NCI-H345 (cell line): ENCODE measurements around the gene PLA2G2D.

ENCODE experiments used
- DNase-seq: peaks from one replicate; lab custom pipeline; 2025; lab: John Stamatoyannopoulos, UW

The PLA2G2D gene

GRCh38 chr1:20119347-20119746 is at the start of gene PLA2G2D:
PLA2G2D (minus strand) TSS chr1:20119536; CDS start chr1:20119498, 38 bp downstream.
- no peak for DNase-seq

DNA sequence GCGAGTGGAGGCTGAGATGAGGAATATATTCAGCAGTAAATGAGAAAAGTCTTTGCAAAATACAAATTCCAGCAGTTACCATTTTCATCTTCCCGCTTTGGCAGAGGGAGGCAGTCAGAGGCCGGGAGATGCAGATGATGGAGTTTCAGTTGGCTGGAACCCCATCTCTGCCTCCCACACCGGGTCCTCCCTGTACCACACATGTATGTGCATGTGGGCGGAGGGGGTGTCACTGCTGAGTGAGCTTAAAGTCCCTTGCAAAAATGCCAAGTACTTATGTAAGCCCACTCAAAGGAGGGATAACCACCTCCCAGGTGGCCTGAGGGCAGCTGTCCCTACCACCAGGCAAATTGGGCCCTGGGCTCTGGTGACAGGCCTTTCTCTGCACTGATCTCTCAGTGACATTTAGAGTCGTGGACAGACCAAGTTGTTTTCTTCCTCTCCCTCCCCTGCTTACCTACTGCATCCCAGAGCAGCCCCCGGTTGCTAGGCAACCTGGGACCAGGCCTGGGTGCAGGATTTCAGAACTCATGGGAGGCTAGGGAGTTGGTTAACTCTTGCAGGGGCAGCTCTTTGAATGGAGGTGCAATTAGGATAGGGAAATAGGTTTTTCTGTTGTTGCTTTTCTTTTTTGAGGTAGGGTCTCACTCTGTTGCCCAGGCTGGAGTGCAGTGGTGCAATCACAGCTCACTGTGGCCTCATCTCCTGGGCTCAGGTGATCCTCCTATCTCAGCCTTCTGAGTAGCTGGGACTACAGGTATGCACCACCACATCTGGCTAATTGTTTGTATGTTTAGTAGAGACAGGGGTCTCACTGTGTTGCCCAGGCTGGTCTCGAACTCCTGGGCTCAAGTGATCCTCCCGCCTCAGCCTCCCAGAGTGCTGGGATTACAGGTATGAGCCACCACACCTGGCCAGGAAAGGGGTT is 49.5 kb upstream of the PLA2G2D start:
- DNase-seq, result no peak

DNA sequence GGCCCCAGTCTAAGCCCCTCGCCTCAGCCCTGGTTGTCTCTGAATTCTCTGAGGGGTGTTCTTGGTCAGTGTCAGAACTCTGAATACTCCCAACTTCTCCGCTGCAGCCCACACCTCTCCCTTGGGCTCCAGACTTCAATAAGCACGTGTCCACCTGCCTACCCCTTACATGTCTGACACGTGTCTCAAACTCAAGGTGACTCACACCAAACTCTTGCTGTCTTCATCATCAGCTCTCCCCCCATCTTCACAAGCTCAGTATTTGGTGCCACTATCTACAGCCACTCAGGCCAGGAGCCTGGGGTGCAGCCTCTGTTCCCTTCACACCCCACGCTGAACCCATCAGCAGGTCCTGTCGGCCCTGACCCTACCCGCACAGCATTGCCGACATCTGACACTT is 47.8 kb upstream of the PLA2G2D start:
- DNase-seq, result no peak

DNA sequence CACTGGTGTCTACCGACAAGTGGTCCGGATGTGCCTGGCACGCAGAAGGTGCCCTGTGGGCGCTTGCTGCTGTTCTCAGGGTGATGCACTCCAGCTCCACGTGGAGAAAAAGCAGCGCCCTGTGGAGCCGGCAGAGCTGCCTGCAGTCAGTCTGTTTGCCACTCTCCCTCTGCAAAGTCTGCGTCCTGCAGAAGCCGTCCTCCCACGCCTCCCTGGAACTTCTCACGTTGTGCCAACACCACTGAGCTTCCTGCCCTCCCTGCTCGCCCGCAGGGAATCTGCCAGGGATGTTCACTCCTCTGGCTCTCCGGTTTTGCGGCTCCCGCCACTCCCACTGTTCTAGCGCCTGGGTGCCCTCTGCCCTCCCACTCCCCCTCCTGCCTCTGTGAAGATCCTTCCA is 46.7 kb upstream of the PLA2G2D start:
- no peak for DNase-seq

DNA sequence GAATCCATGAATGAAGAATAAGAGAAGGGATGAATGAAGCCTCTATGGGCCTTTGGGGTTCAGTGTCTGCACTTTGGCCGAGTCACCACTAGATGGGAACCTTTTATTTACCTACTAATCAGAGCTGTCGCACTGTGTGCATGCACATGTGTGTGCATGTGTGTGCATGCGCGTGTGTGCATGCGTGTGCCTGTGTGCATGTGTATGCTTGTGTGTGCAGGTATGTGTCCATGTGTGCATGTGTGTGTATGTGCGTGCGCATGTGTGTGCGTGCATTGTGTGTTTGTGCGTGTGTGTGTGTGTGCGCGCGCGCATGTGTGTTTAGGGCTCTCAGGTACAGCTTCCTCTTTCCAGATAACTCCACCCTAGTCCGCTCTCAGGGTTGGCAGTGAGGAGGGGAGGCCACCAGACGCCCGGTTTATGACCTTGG is 46.2 kb upstream of the PLA2G2D start:
- no peak for DNase-seq

DNA sequence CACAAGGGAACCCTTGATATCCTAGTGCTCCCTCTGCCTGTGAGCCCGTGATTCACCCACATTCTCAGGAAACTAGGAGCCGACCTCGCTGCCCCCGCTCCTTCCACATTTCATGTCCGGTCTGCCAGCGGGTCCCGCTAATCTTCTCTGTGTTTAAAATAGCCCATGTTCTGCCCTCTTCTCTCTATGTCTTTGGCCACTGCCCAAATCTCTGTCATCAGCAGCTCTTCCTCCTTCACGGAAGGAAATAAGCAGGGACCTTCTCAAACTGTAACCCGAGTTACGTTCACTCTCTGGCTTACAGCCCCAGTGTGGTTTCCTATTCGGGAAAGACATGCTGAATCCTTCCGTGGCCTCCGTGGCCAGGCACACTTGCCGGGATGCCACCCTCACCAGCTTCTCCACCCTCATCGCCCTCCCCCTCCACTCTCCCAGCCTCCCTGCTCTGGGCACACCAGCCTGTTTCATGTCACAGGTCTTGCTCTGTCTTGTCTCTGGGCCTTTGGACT is 45.4 kb upstream of the PLA2G2D start:
- DNase-seq, result no peak

GRCh38 chr1:20160034-20160433 is 40.7 kb upstream of the PLA2G2D start:
- DNase-seq, result no peak

GRCh38 chr1:20158358-20159070 is 39.2 kb upstream of the PLA2G2D start:
- DNase-seq, result no peak

GRCh38 chr1:20154301-20154831 is 35.0 kb upstream of the PLA2G2D start:
- DNase-seq, result no peak

GRCh38 chr1:20153000-20153418 is 33.7 kb upstream of the PLA2G2D start:
- DNase-seq, result no peak

DNA sequence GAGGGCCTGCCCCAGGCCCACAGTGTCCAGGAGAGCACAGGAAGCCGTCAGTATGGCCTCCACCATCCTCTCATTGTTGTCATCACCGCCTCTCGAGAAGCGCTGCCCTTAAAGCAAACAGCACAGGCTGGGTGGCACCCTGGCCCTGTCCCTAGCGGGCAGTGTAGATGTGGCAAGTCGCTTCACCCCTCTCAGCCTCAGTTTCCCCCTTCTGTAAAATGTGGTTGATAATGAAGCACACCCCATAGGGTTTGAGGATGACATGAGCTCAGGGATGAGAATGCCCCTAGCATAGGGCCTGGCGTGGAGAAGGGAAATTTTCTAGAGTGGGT is 33.2 kb upstream of the PLA2G2D start:
- DNase-seq, result no peak

- peak; percentile 77 for DNase-seq
Measured at GRCh38 chr1:20151906-20152598, 32.7 kb upstream of the PLA2G2D start.

- DNase-seq, result no peak
Measured at GRCh38 chr1:20150969-20151368, 31.6 kb upstream of the PLA2G2D start.

- no peak for DNase-seq
Measured at GRCh38 chr1:20150326-20150705, 31.0 kb upstream of the PLA2G2D start.

GRCh38 chr1:20149601-20150325 is 30.4 kb upstream of the PLA2G2D start:
- DNase-seq, result no peak

DNA sequence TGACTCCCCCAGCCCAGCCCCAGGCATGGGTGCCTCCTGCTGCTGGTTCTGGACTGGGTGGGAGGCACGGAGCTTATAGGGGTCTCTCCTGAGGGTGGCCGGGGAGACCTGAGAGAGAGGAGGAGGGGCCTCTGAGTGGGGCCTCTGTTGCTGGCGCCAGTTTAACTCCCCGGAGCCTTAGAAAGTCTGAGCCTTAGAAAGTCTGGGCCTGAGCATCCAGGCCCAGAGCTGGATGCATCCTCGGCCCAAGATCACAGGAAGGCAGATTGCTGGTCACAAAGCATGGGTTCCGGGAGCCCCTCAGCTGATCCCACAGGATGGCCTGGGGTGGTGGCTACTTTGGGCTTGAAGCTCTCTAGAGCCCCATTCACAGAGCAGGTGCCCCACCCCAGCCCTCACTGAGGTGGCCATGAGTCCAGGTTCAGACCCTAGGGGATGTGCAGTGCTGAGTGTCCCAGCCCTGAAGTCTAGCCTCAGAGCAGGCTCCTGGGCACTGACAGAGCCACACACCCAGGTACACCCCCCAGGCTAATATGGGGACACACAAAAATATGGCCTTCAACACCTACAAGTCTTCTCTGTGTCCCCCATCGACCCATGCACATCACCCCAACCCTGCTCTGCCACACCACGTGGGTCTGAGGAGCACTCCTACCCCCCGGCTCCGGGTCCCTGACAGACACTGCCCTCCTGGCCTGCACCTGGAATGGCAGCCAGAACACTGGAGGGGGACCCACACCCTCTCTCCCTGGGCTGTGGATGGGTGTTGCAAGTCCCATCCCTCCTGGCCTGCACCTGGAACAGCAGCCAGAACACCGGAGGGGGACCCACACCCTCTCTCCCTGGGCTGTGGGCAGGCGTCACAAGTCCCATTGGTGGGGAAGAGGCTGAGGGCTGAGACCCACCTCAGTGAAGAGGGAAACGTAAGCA is 29.5 kb upstream of the PLA2G2D start:
- no peak for DNase-seq

DNA sequence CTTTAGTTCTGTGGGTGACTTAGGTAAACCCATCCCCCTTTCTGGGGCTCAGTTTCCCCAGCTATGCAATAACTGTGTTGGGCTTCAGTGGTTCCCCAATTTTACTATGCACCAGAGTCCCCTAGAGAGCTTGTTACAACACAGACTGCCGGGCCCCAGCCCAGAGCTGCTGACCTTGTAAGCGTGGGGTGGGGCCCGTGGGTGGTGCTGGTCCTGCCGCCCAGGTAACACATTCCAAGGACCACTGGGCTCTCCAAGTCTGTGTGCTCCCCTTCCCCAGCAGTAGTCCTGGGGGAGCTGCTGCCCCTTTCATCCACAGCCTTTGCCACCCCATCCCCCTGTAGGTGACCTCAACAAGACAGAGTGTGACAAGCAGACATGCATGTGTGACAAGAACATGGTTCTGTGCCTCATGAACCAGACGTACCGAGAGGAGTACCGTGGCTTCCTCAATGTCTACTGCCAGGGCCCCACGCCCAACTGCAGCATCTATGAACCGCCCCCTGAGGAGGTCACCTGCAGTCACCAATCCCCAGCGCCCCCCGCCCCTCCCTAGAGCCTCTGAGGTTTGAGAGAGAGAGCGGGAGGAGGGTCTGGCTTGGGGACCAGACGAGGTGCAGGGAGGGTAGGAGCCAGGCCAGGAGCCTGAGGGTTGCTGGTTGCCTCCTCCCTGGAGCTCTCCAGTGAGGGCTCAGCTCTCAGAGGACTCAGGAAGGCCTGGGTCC is 28.7 kb upstream of the PLA2G2D start:
- DNase-seq, result no peak

GRCh38 chr1:20143734-20144565 is 24.6 kb upstream of the PLA2G2D start:
- no peak for DNase-seq

DNA sequence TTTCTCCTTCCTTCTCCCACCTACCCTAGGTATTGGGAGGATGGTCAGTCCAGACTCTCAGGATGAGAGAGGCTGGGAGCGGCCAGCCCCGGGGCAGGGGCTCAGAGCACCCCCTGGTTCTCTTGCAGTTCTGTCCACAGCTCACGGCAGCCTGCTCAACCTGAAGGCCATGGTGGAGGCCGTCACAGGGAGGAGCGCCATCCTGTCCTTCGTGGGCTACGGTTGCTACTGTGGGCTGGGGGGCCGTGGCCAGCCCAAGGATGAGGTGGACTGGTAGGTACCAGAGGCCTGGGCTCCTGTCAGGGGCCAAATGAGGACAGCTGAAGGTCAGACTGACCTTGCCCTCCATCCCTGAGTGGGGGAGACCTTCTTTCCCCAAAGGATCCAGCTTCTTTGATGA is 24.0 kb upstream of the PLA2G2D start:
- DNase-seq, result no peak
